ENCODE data around the gene EPHB6. TPM values are rescaled to one million over a fixed set of nuclear protein-coding genes. Genes with fewer than 3 reads are reported as not detected.

EPHB6 gene
- total and polyA plus RNA-seq, 10 of the 15 experiments (the other 5 are each of a cell fraction or from before 2014, with no cell fraction given): 0.06 to 1.3 (median 0.37) TPM; not detected in 2

- Histone ChIP-seq H3K4me3 (no peak overlapping the region), H3K36me3 (ENCODE audit: control insufficient read depth in 2 of 2, insufficient read depth in 2 of 2, low read length in 1 of 2) (no peaks in the 10 kb centered on the region), H3K9me3 (replicated peaks; ENCODE audit: control insufficient read depth, insufficient read depth, low read length) (no peaks in the 10 kb centered on the region), H3K4me1 (ENCODE audit: control insufficient read depth, insufficient read depth, low read length) (no peaks in the 10 kb centered on the region), H3K79me2 (ENCODE audit: control insufficient read depth, insufficient read depth, low read length) (no peaks in the 10 kb centered on the region), H3K9ac (ENCODE audit: control insufficient read depth, insufficient read depth, low read length) (no peak overlapping the region), H3K27me3 (replicated peaks in 1 of 2; ENCODE audit: control insufficient read depth in 2 of 2, insufficient read depth in 2 of 2, low read length in 1 of 2) (peaks cover 0 to 3% of the 10 kb centered on the region in 2 experiments; a peak in 3 of 4 replicates), H2AFZ (ENCODE audit: control insufficient read depth, low read depth, low read length) (no peak overlapping the region), H3K4me2 (ENCODE audit: control insufficient read depth, insufficient read depth) (no peak overlapping the region), H3K27ac (ENCODE audit: control insufficient read depth, insufficient read depth) (no peak overlapping the region), H4K20me1 (ENCODE audit: control insufficient read depth, insufficient read depth) (no peaks in the 10 kb centered on the region)
- no peak for TF ChIP-seq RBBP5 (conservative IDR thresholded peaks at IDR 0.05)
- TF ChIP-seq NFXL1 (IDR thresholded peaks at IDR 0.05; ENCODE audit: borderline replicate concordance): no peak
- no peak for TF ChIP-seq GABPA (IDR thresholded peaks at IDR 0.05; ENCODE audit: low read depth)
- no peak for TF ChIP-seq ETV6 (conservative IDR thresholded peaks at IDR 0.05 in 1 of 2, IDR thresholded peaks at IDR 0.05 in 1 of 2; ENCODE audit: borderline replicate concordance in 1 of 2, low read depth in 1 of 2)
- TF ChIP-seq BMI1 (IDR thresholded peaks at IDR 0.05; ENCODE audit: borderline replicate concordance): no peak
- TF ChIP-seq GATAD2B (conservative IDR thresholded peaks at IDR 0.05; ENCODE audit: low read depth): no peak
- no peak for TF ChIP-seq CTCF (IDR thresholded peaks at IDR 0.05 in 2 of 3, conservative IDR thresholded peaks at IDR 0.05 in 1 of 3; ENCODE audit: control insufficient read depth in 2 of 3, extremely low read depth in 1 of 3, insufficient read depth in 1 of 3, low read depth in 3 of 3, low read length in 3 of 3)
- no peak for TF ChIP-seq ZNF687 (IDR thresholded peaks at IDR 0.05)
- TF ChIP-seq EED (IDR thresholded peaks at IDR 0.05; ENCODE audit: low read depth): no peak
- TF ChIP-seq RAD21 (IDR thresholded peaks at IDR 0.05; ENCODE audit: insufficient read depth, low read depth, low read length): no peak
- TF ChIP-seq CBX3 (IDR thresholded peaks at IDR 0.05; ENCODE audit: borderline replicate concordance, low read depth): no peak
- no peak for TF ChIP-seq TCF3 (IDR thresholded peaks at IDR 0.05; ENCODE audit: borderline replicate concordance, insufficient read depth, low read depth, low read length)
- DNase-seq (ENCODE audit: low read depth, low spot score): no peak
- ChIA-PET SMC1A (ENCODE audit: uncharacterized antibody, unreplicated experiment) (interaction anchor here (0.7 kb wide), 1 partner anchor 1209 kb away, joined by 3 read pairs; no protein-coding TSS in a partner anchor), RAD21 (ENCODE audit: unreplicated experiment) (no interaction called here), POLR2A (no interaction called here), CTCF (interaction anchor here (0.6 to 1.7 kb wide), 2 partner anchors 21 to 107 kb away, joined by 3 to 5 read pairs; no protein-coding TSS in a partner anchor)
- no TSS peak for BruUV-seq (replicated peaks)
- FAIRE-seq: no peak
- intact Hi-C loops (cut with micrococcal nuclease; ENCODE audit: unreplicated experiment) (no loop called here), in situ Hi-C loops (cut with MboI) (no loop called here)
- 34% methylated on average over 3 of the region's 3 CpGs for WGBS (ENCODE audit: insufficient coverage, insufficient replicate concordance, low lambda C conversion rate, missing lambda C conversion rate)
- ATAC-seq: no peak
These were observed 41.3 kb downstream of the EPHB6 start for GRCh38 chr7:142896151-142896550.
